Measurements from ENCODE around the gene PRELID2.

Gene PRELID2

GRCh38 chr5:145762833-145763232 lies 72.3 kb downstream of the PRELID2 start:
- no peak for TF ChIP-seq TAF1 (IDR thresholded peaks at IDR 0.05; ENCODE audit: borderline replicate concordance, insufficient read depth, low read length)
- TF ChIP-seq POLR2AphosphoS5 (IDR thresholded peaks at IDR 0.05; ENCODE audit: low read depth, low read length), result no peak
- TF ChIP-seq FOXP2 (optimal IDR thresholded peaks at IDR 0.05; ENCODE audit: borderline replicate concordance, extremely low read depth, extremely low read length, insufficient read depth), result no peak
- no peak for TF ChIP-seq SIN3A (IDR thresholded peaks at IDR 0.05; ENCODE audit: borderline replicate concordance, insufficient read depth, low read length)
- no peak for TF ChIP-seq REST (IDR thresholded peaks at IDR 0.05; ENCODE audit: insufficient read depth in 1 of 2, low read depth in 2 of 2, low read length in 2 of 2)

DNA sequence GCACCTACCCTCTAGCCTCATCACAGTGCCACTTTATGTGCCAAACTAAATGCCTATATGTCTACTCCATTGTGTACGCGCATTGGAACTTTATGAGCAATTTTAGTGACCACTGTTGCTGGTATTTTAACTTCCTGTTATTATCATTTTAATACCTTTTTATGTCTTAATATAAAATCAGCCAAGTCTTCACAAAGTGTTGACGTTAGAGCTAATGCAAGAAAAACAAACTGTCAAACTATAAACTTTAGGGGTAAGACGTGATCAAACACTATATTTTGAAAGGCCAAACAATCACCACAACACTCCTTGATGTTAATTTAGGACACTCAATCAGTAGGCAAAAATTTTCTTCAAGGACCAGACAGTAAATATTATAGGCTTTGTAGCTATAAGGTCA lies 73.9 kb downstream of the PRELID2 start:
- no peak for TF ChIP-seq REST (IDR thresholded peaks at IDR 0.05; ENCODE audit: insufficient read depth in 1 of 2, low read depth in 2 of 2, low read length in 2 of 2)
- no peak for TF ChIP-seq FOXP2 (optimal IDR thresholded peaks at IDR 0.05; ENCODE audit: borderline replicate concordance, extremely low read depth, extremely low read length, insufficient read depth)
- TF ChIP-seq SIN3A (IDR thresholded peaks at IDR 0.05; ENCODE audit: borderline replicate concordance, insufficient read depth, low read length), result no peak
- TF ChIP-seq TAF1 (IDR thresholded peaks at IDR 0.05; ENCODE audit: borderline replicate concordance, insufficient read depth, low read length), result no peak
- TF ChIP-seq POLR2AphosphoS5 (IDR thresholded peaks at IDR 0.05; ENCODE audit: low read depth, low read length), result no peak

GRCh38 chr5:145760660-145761059 lies 74.5 kb downstream of the PRELID2 start:
- TF ChIP-seq POLR2AphosphoS5 (IDR thresholded peaks at IDR 0.05; ENCODE audit: low read depth, low read length) (no peak), FOXP2 (optimal IDR thresholded peaks at IDR 0.05; ENCODE audit: borderline replicate concordance, extremely low read depth, extremely low read length, insufficient read depth) (no peak), REST (IDR thresholded peaks at IDR 0.05; ENCODE audit: insufficient read depth in 1 of 2, low read depth in 2 of 2, low read length in 2 of 2) (no peak), SIN3A (IDR thresholded peaks at IDR 0.05; ENCODE audit: borderline replicate concordance, insufficient read depth, low read length) (no peak), TAF1 (IDR thresholded peaks at IDR 0.05; ENCODE audit: borderline replicate concordance, insufficient read depth, low read length) (no peak)

DNA sequence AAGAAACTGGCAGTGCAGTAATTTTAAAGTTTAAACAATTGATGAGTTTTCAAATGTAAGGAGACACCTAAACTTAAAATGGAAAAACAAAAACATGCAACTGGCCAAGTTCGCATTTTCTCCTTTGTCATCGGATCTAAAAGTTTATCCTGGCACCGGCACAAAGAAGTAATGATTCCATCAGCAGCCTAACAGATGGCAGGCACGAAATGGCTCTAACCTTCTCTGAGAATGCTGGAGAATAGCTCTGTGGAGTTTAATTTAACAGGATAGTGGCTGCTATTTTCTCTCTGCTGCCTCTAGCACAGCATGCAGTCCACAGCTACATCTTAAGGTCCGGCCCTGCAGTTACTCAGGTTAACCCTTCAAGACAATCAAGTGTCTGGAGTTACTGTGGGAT lies 82.2 kb downstream of the PRELID2 start:
- TF ChIP-seq SIN3A (IDR thresholded peaks at IDR 0.05; ENCODE audit: borderline replicate concordance, insufficient read depth, low read length) (no peak), TAF1 (IDR thresholded peaks at IDR 0.05; ENCODE audit: borderline replicate concordance, insufficient read depth, low read length) (no peak), REST (IDR thresholded peaks at IDR 0.05; ENCODE audit: insufficient read depth in 1 of 2, low read depth in 2 of 2, low read length in 2 of 2) (no peak), POLR2AphosphoS5 (IDR thresholded peaks at IDR 0.05; ENCODE audit: low read depth, low read length) (no peak), FOXP2 (optimal IDR thresholded peaks at IDR 0.05; ENCODE audit: borderline replicate concordance, extremely low read depth, extremely low read length, insufficient read depth) (no peak)

DNA sequence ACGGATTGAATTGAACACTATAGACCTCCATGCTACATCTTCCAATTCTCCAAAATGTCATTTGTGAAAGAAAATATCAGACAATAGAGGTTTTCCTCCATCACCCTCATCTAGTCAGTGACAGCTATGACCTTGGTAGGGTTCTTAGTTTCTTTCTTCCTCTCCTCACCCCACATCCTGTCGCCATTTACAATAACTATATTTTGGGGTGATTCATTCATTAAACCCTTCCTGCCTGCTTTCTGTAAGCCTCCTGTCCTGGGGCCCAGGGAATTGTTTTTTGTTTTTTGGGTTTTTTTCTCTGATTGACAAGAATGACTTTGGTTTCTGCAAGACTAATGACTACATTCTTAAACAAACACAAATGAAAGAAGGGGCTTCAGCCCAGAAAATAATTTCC lies 82.6 kb downstream of the PRELID2 start:
- no peak for TF ChIP-seq POLR2AphosphoS5 (IDR thresholded peaks at IDR 0.05; ENCODE audit: low read depth, low read length)
- no peak for TF ChIP-seq TAF1 (IDR thresholded peaks at IDR 0.05; ENCODE audit: borderline replicate concordance, insufficient read depth, low read length)
- TF ChIP-seq SIN3A (IDR thresholded peaks at IDR 0.05; ENCODE audit: borderline replicate concordance, insufficient read depth, low read length), result no peak
- no peak for TF ChIP-seq REST (IDR thresholded peaks at IDR 0.05; ENCODE audit: insufficient read depth in 1 of 2, low read depth in 2 of 2, low read length in 2 of 2)
- TF ChIP-seq FOXP2 (optimal IDR thresholded peaks at IDR 0.05; ENCODE audit: borderline replicate concordance, extremely low read depth, extremely low read length, insufficient read depth), result no peak

Data from PFSK-1 (cell line).